GM18861 (cell line): ENCODE measurements around the gene FFAR1.
"Not testable (repeated sequence)": the region's sequence is repeated elsewhere in the genome, so short reads cannot be mapped to it uniquely, and the experiment has no call there.

ENCODE experiments used
- ATAC-seq: cut with Tn5 transposase; IDR thresholded peaks from one replicate; pipeline ENCODE4 v1.9.1; 2021; ENCODE audit not compliant: unreplicated experiment

The FFAR1 gene

GRCh38 chr19:35359395-35359794 lies 11.7 kb downstream of the FFAR1 start:
- ATAC-seq: not testable (repeated sequence)

DNA sequence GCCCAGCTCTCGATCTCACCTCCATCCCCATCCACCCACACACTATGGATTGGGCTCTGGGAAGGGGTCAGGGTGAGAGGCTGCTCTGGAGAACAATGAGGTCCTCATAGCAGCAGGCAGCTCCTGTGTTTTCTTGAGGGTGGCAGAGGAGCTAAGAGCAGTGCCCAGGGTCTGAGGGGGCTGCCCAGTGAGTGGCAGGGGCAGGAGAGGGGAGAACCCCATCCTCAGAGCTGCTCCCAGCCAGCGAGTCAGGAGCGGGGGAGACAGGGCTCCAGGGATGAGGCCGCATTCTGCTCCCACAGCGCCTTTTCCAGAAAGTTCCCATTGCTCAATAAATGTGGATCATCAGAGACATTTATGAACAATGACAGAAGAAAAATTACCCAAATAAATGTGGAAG lies 12.4 kb downstream of the FFAR1 start:
- ATAC-seq: not testable (repeated sequence)

- ATAC-seq: no peak
These were observed 13.2 kb downstream of the FFAR1 start for GRCh38 chr19:35360880-35361420.

GRCh38 chr19:35362261-35363000 lies 14.7 kb downstream of the FFAR1 start:
- no peak for ATAC-seq

GRCh38 chr19:35363001-35363590 lies 15.4 kb downstream of the FFAR1 start:
- no peak for ATAC-seq

DNA sequence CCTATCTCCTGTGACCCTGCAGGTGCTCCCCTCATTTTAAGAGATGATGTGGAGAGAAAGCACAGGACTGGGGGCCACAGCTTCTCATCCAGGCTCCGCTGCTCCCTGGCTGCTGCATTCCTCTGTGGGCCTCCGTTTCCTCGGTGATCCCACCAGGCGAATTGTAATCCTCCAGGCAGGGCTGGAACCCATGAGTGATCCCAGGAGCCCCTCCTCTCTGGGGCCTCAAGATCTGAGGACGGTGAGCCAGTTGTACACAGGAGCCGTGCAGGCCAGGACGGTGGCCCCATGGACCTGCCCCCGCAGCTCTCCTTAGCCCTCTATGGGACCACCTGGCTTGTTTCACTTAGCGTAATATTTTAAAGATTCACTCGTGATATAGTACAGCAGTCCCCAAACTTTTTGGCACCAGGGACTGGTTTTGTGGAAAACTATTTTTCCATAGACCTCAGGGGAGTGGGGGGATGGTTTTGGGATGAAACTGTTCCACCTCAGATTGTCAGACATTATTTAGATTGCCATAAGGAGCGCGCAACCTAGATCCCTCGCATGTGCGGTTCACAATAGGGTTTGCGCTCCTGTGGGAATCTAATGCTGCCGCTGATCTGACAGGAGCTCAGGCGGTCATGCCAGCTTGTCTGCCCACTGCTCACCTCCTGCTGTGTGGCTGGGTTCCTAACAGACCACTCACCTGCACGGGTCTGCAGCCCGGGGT lies 16.2 kb downstream of the FFAR1 start:
- ATAC-seq: no peak

DNA sequence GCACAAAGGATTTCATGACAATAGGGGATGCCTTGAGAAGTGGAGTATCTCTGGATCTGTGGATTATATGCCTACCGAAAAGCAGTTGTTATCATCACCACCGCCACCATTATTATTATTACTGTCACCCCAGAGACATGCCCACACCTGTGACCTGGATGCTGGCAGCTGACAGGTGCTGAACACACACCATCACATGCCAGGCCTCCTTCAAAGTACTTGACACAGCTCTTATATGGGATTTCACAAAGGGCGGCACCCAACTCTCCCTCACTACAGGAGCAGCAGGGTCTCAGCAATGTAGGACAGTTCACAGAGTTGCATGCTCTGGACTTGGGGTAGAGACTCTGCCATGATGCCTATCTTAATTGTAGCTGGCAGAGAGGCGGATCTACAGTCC lies 17.6 kb downstream of the FFAR1 start:
- no peak for ATAC-seq

- no peak for ATAC-seq
These were observed 20.7 kb downstream of the FFAR1 start for GRCh38 chr19:35368378-35368777.

- no peak for ATAC-seq
These were observed 21.8 kb downstream of the FFAR1 start for GRCh38 chr19:35369522-35369921.

GRCh38 chr19:35370722-35371121 lies 23.0 kb downstream of the FFAR1 start, which contains the start of gene GPR42:
Gene GPR42, plus strand, starts transcription at chr19:35371068. Its CDS starts 292 bp downstream, at chr19:35371360.
- no peak for ATAC-seq

DNA sequence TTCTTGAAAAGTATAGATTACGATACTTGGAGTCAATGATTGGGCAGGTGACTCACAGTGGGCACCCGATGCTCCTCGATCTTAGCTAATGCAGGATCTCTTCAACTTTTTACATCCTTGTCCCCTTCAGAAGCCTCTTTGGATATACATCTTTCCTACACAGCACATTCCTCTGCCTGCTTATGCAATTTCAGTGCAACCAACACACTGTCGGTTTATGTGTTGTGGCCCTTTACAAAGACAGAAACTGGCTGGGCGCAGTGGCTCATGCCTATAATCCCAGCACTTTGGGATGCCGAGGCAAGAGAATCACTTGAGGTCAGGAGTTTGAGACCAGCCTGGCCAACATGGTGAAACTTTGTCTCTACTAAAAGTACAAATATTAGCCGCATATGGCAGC lies 25.8 kb downstream of the FFAR1 start:
- no peak for ATAC-seq

DNA sequence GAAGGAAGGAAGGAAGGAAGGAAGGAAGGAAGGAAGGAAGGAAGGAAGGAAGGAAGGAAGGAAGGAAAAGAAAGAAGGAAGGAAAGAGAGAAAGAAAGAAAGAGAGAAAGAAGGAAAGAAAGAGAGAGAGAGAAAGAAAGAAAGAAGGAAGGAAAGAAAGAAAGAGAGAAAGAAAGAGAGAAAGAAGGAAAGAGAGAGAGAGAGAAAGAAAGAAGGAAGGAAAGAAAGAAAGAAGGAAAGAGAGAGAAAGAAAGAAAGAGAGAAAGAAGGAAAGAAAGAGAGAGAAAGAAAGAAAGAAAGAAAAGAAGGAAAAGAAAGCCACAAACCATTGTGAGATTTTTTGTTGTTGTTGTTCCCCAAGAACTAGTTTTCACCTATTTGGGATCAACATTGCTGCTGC lies 26.3 kb downstream of the FFAR1 start:
- not testable (repeated sequence) for ATAC-seq

DNA sequence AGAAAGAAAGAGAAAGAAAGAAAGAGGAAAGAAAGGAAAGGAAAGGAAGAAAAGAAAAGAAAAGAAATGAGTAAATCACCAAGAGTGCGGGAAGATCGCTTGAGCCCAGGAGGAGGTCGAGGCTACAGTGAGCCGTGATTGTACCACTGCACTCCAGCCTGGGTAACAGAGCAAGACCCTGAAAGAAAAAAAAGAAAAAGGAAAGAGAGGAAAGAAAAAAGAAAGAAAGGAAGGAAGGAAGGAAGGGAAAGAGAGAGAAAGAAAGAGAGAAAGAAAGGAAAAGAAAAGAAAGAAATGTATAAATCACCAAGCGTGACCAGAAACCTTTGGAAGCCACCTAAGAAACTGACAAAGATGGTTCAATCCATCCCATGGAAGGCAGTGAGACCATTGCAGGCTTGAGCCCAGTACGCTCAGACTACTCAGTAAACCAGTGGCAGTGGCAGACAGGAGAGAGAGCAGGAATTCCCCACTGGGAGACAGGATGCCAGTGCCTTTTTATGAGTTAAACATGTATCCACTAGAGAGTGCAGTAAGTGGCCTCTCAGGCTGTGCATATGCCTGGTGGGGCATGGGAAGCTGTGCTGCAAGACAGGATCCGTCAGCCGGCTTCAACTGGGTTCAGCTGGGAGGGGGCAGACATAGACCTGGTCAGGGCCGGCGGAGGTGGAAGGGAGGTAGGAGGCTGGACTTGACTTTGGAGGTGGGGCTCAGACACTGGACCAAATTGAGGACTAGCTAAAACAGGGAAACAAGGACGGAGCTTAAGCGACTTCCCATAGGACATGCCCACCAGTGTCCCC lies 28.0 kb downstream of the FFAR1 start:
- ATAC-seq: no peak

GRCh38 chr19:35377656-35378055 lies 30.0 kb downstream of the FFAR1 start:
- no peak for ATAC-seq

- no peak for ATAC-seq
These were observed 30.7 kb downstream of the FFAR1 start for GRCh38 chr19:35378356-35378755.

GRCh38 chr19:35379545-35379944 lies 31.8 kb downstream of the FFAR1 start:
- not testable (repeated sequence) for ATAC-seq

GRCh38 chr19:35379992-35380391 lies 32.3 kb downstream of the FFAR1 start:
- ATAC-seq: no peak

DNA sequence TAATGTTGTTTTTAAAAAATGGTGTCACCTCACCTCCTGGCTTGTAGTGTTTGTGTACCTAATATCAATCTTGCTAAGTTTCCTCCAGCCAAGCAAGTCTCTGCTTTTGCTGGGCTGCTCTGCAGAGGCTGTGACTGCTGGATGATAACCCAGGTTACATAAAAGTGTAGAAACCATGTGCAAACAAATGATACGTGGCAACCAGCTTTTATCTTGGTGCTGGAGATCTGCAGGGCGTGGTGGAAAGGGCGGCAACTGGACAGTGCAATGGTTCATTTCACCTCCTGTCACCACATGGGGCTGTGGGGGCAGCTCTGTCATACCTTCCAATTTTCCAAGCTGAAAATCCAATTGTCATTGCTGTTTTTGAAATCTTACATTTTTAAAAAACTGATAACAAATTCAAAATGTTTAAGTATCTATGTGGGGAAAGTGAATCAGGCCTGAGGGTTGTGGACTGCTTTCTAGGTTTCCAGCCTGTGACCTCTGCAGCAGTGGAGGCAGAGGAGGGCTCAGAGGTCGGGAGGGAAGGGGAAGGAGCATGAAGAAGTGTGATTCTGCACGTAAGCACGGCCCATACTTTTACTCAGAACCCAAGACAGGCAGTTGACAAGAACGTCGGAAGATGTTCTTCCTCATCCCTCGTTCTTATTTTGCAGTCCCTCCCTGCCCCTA lies 32.9 kb downstream of the FFAR1 start:
- no peak for ATAC-seq

DNA sequence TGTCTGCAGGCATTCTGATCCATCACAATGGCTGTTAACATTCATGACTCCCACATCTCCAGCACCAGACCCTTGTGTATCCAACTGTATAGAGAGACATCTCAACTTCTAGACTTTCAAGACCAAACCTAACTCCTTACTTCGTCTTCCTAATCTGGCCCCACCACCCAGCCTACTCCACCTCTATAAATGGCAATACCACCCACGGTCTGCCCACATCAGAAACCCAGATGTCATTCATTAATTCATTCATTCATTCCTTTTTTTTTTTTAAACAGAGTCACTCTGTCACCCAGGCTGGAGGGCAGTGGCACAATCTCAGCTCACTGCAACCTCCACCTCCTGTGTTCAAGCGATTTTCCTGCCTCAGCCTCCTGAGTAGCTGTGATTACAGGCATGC lies 33.6 kb downstream of the FFAR1 start:
- no peak for ATAC-seq

DNA sequence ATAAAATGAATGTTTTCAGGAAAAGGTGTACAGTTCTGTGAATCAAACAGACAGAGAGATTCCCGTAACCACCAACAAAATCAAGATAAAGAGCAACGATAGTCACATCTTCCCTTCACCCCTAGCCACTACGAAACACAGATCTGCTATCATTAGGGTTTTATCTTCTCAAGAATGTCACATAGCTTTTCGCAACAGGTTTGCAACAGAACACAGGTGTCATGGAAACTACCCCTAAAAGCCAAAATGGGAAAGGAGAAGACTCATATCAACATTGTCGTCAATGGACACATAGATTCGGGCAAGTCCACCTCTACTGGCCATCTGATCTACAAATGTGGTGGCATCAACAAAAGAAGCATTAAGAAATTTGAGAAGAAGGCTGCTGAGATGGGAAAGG lies 34.2 kb downstream of the FFAR1 start:
- ATAC-seq: no peak
